SU-DHL-6 (cell line): ENCODE results near the gene ACP2.

ENCODE experiments used
- CTCF ChIP-seq: fragments of 200-600 bp; sonication (generic); IDR thresholded peaks from one replicate; pipeline ENCODE4 v1.5.1; 2017; ENCODE audit warnings: antibody characterized with exemption, mild to moderate bottlenecking, low read length, moderate library complexity; ENCODE audit not compliant: insufficient read depth, poor library complexity, severe bottlenecking
- EZH2phosphoT487 ChIP-seq: fragments of 200-600 bp; sonication (generic), shearing (Covaris generic); conservative IDR thresholded peaks from 2 replicates; pipeline ENCODE4 v1.6.1; 2018; ENCODE audit warnings: mild to moderate bottlenecking, antibody characterized with exemption, low read length, moderate library complexity, mixed read lengths

GRCh38 chr11:47192111-47192510 is 56.5 kb downstream of the ACP2 start:
- TF ChIP-seq CTCF (no peak), EZH2phosphoT487 (no peak)
